ENCODE results near the gene SRSF1.

SRSF1 gene

GRCh38 chr17:58010067-58010799 is 3.2 kb upstream of the SRSF1 start:
- no peak for FAIRE-seq

GRCh38 chr17:58007781-58008706 is 998 bp upstream of the SRSF1 start:
- no peak for FAIRE-seq

GRCh38 chr17:58006560-58006923 is 504 bp downstream of the SRSF1 start:
- no peak for FAIRE-seq

- FAIRE-seq, result no peak
These were observed 1.1 kb downstream of the SRSF1 start for GRCh38 chr17:58005728-58006559.

- FAIRE-seq, result no peak
These were observed 1.9 kb downstream of the SRSF1 start for GRCh38 chr17:58005031-58005727.

- FAIRE-seq, result no peak
These were observed 3.0 kb downstream of the SRSF1 start for GRCh38 chr17:58004060-58004459.

- no peak for FAIRE-seq
These were observed 4.1 kb downstream of the SRSF1 start for GRCh38 chr17:58002973-58003372.

- FAIRE-seq, result no peak
These were observed 4.7 kb downstream of the SRSF1 start for GRCh38 chr17:58002154-58002948.

GRCh38 chr17:58001461-58002124 is 5.5 kb downstream of the SRSF1 start:
- no peak for FAIRE-seq

- peak; percentile 80 for FAIRE-seq
These were observed 7.5 kb downstream of the SRSF1 start for GRCh38 chr17:57999496-58000017.

- FAIRE-seq, result no peak
These were observed 8.0 kb downstream of the SRSF1 start for GRCh38 chr17:57999010-57999495.

- no peak for FAIRE-seq
These were observed 9.8 kb downstream of the SRSF1 start for GRCh38 chr17:57997085-57997809.

- FAIRE-seq, result no peak
These were observed 11.7 kb downstream of the SRSF1 start for GRCh38 chr17:57995076-57995956.

GRCh38 chr17:57994436-57994835 is 12.6 kb downstream of the SRSF1 start:
- FAIRE-seq, result no peak

- no peak for FAIRE-seq
These were observed 13.3 kb downstream of the SRSF1 start for GRCh38 chr17:57993471-57994365.

GRCh38 chr17:57991537-57991936 is 15.5 kb downstream of the SRSF1 start:
- FAIRE-seq, result no peak

- no peak for FAIRE-seq
These were observed 17.0 kb downstream of the SRSF1 start for GRCh38 chr17:57990037-57990436.
